GM19455 (cell line): ENCODE results near the gene RHOJ.
"Not testable (repeated sequence)": the region's sequence is repeated elsewhere in the genome, so short reads cannot be mapped to it uniquely, and the experiment has no call there.

Experiments used
- ATAC-seq: cut with Tn5 transposase; IDR thresholded peaks from one replicate; pipeline ENCODE4 v1.9.1; 2021; ENCODE audit not compliant: unreplicated experiment

Gene RHOJ

DNA sequence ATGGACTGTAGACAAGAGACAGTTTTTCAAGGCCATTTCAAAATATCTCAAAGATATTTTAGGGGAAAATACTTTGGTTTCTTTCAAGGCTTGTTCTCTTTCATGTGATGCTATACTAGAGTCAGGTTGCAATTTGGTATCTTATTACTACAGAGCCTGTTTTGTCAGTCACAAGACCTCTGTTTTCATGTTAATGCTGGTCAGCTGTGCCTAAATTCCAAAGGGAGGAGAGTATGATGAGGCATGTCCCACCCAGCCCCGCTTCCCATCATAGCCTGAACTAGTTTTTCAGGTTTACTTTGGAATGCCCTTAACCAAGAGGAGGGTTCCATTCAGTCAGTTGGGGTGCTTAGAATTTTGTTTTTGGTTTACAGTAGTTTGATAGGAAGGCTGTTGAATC, 61.9 kb downstream of the RHOJ start:
- no peak for ATAC-seq

- no peak for ATAC-seq
Measured at GRCh38 chr14:63267171-63267570, 62.9 kb downstream of the RHOJ start.

DNA sequence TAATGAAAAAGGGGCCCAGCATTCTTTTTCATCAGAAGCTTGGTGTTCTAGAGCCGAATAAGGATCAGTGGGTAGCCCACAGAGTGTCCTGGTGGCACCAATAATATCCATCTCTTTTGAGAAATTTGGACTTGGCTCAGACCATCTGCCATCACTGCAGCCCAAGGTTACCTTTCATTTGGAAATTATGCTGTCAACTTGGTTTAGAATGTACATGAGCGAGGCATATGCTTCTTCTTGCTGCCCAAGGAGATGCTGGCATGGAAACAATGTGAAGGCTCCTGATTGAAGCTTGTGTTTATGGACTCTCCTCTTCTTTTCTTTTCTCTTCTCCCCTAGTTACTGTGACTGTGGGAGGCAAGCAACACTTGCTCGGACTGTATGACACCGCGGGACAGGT, 64.5 kb downstream of the RHOJ start:
- no peak for ATAC-seq

DNA sequence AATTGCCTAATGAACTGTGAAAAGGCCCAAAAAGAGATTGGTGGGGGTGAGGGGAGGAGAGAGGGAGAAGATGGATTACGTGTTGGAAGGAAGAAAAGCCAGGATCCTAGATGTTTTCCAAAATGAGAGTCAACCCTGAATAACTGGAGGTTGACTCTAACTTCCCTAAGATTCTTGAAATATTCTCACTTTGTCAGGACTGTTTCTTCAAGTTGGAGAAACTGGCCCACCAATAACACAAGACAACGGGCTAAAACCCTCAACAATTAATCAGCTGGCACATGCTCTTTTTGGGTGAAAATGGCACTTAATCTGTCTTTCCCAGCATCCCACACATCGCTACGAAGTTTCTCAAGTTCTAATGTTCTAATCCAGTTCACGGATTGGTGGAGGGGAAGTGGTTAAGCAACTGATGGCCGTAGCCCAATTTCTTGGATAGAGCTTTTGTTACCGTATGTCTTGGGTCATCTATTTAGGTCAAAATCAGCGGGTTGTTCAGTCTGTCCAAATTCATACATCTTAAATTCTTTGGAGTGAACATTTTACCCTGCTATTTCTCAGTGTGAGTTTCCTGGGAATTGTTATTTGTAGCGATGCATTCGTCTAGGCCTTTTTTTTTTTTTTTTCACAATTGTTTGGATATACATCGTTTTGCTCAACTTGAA, 65.5 kb downstream of the RHOJ start:
- ATAC-seq, result no peak

GRCh38 chr14:63273129-63273528, 68.9 kb downstream of the RHOJ start:
- ATAC-seq, result no peak

DNA sequence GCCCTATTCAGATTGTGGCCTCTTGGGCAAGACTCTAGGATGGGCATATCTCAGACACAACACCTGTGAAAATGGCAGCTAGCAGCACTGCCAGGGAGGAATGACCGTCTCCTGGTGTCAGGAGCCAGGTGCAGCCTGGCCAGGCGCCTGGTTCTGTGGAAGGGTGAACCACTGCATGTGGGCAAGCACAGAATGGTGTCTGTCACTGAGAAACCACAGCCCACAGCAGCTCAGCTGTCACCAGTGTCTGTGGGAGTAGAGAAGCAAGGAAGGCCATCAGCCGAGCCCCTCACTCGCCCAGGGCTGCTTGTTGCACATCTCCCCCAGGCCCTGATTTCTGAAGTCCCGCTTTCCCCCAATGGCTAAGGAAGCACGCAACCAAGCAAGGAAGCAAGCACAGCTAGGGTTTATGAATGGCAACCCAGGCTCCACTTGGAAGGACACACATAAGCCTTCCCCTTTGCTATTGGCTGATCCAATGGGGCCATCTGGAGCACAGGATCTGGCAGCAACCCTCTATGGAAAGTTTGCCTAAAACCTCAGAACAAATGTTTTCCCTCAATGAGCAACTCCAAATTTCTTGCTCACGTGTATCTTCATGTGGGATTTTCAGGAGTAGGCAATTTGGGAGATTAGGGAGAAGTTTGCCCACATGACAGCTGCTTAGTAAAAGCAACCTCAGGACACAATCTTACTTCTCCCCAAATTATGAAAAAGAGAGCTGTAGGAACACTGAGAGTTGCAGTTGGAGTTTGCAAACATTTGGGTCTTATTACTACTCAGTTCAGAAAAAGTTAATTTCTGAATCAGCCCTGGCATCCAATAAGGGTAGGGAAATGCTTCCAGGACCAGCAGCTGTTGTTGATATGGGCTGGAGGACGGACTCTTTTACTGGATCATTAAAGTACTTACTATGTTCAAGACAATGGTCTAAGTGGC, 69.7 kb downstream of the RHOJ start:
- no peak for ATAC-seq

GRCh38 chr14:63275611-63276010, 71.4 kb downstream of the RHOJ start:
- ATAC-seq, result no peak

DNA sequence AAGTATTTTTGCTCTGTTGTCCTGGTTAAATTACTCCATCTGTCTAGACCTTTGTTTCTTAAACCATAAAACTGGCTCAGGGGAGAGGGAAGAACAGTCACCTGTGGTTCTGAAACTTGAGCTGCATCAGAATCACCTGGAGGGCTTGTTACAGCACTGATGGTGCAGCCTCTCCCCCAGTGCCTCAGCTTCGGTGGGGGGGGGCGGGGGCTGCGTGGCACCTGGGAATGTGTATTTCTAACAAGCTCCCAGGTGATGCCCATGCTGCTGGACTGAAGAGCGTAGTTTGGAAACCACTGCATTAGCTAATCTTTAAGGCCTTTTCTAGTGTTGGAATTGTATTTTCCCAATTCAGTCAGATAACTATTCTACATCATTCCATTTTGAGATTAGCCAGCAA, 71.8 kb downstream of the RHOJ start:
- ATAC-seq, result no peak

DNA sequence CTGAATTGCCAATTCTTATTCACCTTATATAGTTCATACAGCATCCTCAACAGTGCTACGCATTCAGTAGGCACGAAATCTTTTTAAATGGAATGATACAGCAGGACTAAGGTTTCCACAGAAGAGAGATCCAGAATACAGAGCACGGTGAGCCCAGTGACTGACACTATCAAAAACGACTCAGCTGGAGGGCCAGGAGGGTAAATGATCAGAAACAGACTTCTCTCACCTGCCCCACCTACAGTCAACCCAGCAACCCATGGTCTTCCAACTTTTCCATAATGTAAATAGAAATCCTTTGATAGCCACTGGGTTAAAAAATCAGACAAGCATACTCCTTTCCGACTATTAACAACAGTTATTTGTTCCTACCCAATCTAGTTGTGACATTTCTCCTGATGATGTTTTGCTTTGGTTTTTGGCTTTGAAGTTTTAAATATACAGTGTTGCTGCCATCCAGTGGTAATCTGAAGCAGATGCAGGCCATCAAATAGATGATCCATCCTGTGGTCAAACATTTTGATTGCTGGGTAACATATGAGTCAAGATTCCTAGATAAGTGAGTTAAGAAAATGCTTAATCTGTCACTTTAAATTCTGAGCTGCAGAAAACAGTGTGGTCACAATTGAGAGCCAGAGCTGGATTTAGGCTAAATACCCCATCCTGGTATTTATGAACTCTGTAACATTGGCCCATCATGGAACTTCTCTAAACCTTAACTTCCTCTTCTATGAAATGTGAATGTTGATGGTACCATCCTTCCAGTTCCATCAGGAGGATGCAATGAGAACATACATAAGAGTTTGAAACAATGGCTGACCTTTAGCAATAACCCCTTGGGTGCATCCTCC, 72.5 kb downstream of the RHOJ start:
- no peak for ATAC-seq

DNA sequence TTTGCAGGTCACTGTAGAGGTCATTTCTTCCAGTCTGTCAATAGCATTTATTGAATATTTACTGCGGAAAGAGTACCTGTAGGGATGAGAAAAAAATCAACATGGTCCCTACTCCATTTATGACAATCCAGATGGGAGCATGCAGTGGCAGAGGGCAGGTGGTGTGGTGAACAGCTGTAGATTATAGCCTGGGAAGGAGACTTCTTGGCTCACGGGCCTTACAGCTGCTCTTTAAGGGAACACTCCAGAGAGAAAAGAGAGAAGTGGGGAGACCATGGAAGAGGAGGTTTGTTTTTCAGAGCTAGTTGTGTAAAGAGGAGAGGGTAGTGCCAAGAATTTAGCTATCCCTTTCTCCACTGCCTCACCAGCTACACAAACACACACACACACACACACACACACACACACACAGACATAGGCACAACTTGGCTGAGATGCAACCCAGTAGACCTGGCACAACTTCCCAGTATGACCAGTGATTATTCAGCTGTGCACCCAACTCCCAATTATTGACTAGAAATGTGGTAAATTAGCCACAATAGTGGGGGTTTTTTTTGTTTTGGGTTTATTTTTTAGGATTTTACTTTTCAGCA, 73.4 kb downstream of the RHOJ start:
- no peak for ATAC-seq

DNA sequence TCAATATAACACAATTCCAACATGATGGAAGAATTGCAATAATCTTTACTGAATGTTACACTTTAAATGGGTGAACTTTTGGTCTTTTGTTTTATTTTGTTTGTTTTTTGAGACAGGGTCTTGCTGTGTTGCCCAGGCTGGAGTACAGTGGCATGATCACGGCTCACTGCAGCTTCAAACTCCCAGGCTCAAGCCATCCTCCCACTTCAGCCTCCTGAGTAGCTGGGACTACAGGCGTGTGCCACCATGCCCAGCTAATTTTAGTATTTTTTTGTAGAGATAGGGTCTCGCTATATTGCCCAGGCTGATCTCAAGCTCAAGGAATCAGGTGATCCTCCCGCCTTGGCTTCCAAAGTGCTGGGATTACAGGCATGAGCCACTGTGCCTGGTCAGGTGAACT, 75.7 kb downstream of the RHOJ start:
- not testable (repeated sequence) for ATAC-seq

DNA sequence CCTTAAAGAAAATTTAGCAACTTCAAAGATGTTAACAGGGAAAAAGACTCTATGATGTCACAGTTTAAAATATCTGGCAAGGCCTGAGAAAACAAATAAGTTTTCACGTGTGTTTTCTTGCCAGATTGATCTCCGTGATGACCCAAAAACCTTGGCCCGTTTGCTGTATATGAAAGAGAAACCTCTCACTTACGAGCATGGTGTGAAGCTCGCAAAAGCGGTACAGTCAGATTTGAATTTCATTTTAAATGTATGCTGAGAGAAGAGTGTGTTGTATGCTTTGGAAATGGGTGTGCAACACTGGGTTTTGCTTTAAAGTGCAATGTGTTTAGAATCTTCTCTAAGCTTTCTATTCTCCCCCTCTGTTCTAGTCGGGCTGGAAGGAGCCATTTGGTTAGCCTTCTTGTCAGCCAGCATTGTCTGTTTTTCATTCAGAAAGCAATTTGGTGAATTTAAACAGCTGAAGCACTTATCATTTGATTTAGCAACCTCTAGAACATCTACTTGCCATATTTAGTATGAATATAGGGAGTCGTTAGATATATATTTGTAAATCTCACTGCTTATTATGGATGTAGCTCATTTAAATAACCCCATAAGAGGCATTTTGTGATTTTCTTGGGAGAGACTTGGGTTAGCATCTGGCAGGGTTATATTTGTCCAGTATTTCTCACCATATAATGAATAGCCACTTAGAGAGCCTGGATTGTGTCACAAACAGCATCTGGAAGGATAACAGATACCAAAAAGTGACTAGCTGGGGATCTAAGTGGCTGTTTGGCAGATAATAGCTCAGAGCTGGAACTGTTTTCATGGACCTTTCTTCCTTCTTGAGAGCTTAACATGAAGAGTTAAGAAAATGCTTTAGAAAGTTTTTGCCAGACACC, 79.0 kb downstream of the RHOJ start:
- no peak for ATAC-seq

DNA sequence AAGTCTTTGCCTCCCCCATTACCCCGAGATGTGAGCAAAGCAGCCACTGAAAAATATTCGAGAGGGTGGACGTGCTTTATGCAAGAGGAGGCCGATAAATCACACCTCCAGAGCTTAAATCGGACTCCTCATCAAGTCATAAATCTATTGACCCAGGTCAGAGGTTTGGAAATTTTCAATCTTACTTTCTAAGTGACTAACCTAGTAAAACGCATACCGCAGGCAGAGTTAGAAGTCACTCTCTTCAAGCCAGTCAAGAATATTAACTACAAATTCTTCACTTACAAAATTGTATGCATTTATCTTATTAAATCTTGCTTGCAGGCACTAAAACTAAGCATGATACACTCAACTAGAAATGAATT, 79.6 kb downstream of the RHOJ start:
- no peak for ATAC-seq

- ATAC-seq, result no peak
Measured at GRCh38 chr14:63286071-63286470, 81.8 kb downstream of the RHOJ start.

DNA sequence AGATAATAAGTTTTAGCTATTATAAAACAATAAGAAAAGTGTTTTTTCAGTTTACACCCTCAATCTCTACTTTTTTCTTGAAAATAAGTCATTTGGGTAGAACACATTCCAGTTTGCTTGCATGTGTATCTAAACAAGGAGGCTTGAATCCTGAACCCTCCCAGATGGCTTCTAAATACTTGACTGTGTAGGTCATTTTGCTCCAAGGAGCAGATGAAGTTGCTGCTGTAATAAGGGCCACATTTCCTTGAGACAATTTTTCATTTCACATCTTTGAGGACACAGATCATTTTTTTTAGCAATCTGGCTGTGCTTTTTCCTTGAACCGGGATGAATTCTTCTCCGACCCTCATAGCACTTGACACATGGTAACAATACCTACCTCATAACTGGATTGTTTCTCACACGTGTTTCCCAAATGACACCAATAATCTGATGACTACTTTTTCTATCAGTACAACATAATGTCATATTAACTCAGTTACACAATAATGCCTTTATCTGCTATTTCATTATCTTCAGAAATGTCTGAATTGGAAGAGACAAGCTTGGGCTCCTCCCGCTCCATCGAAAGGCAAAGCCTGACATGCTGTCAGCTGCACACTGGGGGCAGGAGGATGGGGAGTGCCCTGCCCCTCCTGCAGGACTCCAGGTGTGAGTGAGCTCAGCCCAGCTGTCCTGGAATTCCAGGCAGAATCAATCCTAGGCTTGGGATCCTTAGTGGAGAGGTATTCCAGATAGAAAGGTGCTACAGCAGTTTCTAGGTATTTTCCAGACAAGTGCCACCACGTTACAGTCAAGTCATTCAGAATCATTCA, 83.6 kb downstream of the RHOJ start:
- ATAC-seq, result no peak

- no peak for ATAC-seq
Measured at GRCh38 chr14:63288853-63289252, 84.6 kb downstream of the RHOJ start.

- no peak for ATAC-seq
Measured at GRCh38 chr14:63290741-63291430, 86.6 kb downstream of the RHOJ start.

DNA sequence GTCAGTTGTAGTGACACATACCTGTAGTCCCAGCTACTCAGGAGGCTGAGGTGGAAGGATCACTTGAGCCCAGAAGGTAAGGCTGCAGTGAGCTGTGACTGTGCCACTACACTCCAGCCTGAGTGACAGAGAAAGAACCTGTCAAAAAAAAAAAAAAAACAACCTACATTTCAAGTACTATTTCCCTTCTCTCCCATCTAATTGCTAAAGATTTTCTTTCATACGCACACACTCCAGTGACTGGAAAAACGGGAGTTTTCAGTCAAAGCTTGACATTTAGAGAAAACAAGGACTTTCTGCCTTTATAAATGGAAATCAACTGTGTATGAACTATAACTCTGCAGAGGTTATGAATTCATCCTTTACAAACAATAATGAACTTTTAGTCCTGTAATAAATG, 88.6 kb downstream of the RHOJ start:
- no peak for ATAC-seq

DNA sequence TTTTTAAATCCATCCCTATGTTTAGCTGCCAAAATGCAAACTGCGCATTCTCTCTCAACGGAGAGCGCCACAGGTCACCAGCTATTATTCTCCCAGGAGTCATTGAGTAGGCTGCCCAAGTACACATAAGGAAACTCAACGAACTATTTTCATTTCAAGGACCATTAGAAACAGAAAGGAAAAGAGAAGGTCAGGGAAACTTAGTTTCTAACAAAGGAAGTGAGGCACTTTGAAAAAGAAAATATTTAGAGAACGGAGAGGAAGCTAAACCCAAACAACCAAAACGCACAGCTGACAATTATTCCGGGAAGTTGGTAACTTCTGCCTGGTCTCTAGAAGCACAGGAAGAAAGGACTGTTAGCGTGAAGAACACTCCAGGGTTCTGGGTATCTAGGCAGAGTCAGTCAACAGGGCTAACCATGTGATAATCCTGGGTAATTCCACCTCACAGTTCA, 91.0 kb downstream of the RHOJ start:
- no peak for ATAC-seq
